SU-DHL-6 (cell line): ENCODE data around the gene TULP4.
"Not testable (repeated sequence)": the region's sequence is repeated elsewhere in the genome, so short reads cannot be mapped to it uniquely, and the experiment has no call there.

Experiments
- H2AFZ ChIP-seq: fragments of 200-600 bp; sonication (generic); 2 replicates; pipeline ENCODE4 v1.6.1; 2014; ENCODE audit warnings: low read depth, mild to moderate bottlenecking, moderate library complexity, mixed read lengths, antibody characterized with exemption, low read length; ENCODE audit not compliant: severe bottlenecking
- H3F3A ChIP-seq: fragments of 200-600 bp; shearing (Covaris generic); 2 replicates; pipeline ENCODE4 v1.6.0; 2016; ENCODE audit warnings: antibody characterized with exemption, mild to moderate bottlenecking; ENCODE audit not compliant: insufficient read depth
- H3K27ac ChIP-seq: fragments of 200-600 bp; sonication (generic); 2 replicates; pipeline ENCODE4 v1.5.1; 2016; ENCODE audit warnings: low read depth, mild to moderate bottlenecking, low read length, moderate library complexity, mixed read lengths
- H3K27me3 ChIP-seq: fragments of 200-600 bp; sonication (generic), shearing (Covaris generic); 2 replicates; pipeline ENCODE4 v1.6.0; 2014; ENCODE audit warnings: mild to moderate bottlenecking, low read length
- H3K36me3 ChIP-seq: fragments of 200-600 bp; sonication (generic); 2 replicates; pipeline ENCODE4 v1.6.1; 2014; ENCODE audit warnings: mild to moderate bottlenecking, low read length, mixed read lengths
- H3K4me2 ChIP-seq: fragments of 300-600, 200-600 bp; shearing (Covaris generic), sonication (generic); 2 replicates; pipeline ENCODE4 v1.6.0; 2014; ENCODE audit warnings: low read length, low read depth, mild to moderate bottlenecking; ENCODE audit not compliant: poor library complexity, severe bottlenecking
- H3K4me3 ChIP-seq: fragments of 200-600 bp; sonication (generic); 2 replicates; pipeline ENCODE4 v1.5.1; 2014; ENCODE audit warnings: antibody characterized with exemption, low read length, mild to moderate bottlenecking, mixed read lengths; ENCODE audit not compliant: insufficient read depth, poor library complexity, severe bottlenecking
- H3K79me2 ChIP-seq: fragments of 200-600 bp; sonication (generic); 2 replicates; pipeline ENCODE4 v1.6.1; 2014; ENCODE audit warnings: mild to moderate bottlenecking, low read length, moderate library complexity; ENCODE audit not compliant: insufficient read depth
- H3K9ac ChIP-seq: fragments of 200-600 bp; sonication (generic); 2 replicates; pipeline ENCODE4 v1.7.0; 2014; ENCODE audit warnings: mild to moderate bottlenecking, low read length
- H3K9me2 ChIP-seq: fragments of 200-600 bp; sonication (generic); replicated peaks from 2 replicates; pipeline ENCODE4 v1.6.1; 2014; ENCODE audit warnings: low read length; ENCODE audit not compliant: insufficient read depth
- H3K9me3 ChIP-seq: fragments of 200-600 bp; sonication (generic); 2 replicates; pipeline ENCODE4 v1.6.1; 2014; ENCODE audit warnings: low read length, mixed read lengths; ENCODE audit not compliant: insufficient read depth
- H4K20me1 ChIP-seq: fragments of 200-600 bp; sonication (generic); 2 replicates; pipeline ENCODE4 v1.6.1; 2014; ENCODE audit warnings: low read depth, mild to moderate bottlenecking, antibody characterized with exemption, low read length, moderate library complexity, mixed read lengths
- EZH2phosphoT487 ChIP-seq: fragments of 200-600 bp; sonication (generic), shearing (Covaris generic); conservative IDR thresholded peaks from 2 replicates; pipeline ENCODE4 v1.6.1; 2018; ENCODE audit warnings: mild to moderate bottlenecking, antibody characterized with exemption, low read length, moderate library complexity, mixed read lengths
- TF ChIP-seq, protein P1 (sequence below): fragments of 200-600 bp; sonication (generic); IDR thresholded peaks from one replicate; pipeline ENCODE4 v1.5.1; 2017; ENCODE audit warnings: antibody characterized with exemption, mild to moderate bottlenecking, low read length, moderate library complexity; ENCODE audit not compliant: insufficient read depth, poor library complexity, severe bottlenecking

TULP4 gene

DNA sequence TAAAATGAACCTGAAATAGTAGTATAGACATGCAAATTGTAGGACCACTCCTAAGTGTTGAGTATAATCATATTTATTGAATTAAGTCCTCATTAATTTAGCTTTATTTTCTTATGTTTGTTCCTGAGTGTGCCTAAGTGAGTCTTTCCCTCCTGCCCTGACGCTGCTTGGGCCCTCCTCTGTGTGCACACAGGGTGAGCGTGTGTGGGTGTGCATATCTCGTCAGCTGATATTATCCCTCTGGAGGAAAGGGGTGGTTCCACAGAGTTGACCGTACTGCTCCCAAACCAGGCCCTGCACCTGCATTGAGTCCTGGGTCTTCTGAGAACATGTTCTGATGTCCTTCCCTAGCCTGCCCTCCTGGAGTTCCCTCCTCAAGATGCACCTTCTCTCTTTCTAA lies 28.0 kb downstream of the TULP4 start:
- Histone ChIP-seq H3K9me3 (no peaks in the 10 kb centered on the region), H2AFZ (no peak overlapping the region), H3F3A (no peaks in the 10 kb centered on the region), H3K9me2 (no peaks in the 10 kb centered on the region), H3K9ac (no peak overlapping the region), H3K27ac (no peak overlapping the region), H3K36me3 (no peaks in the 10 kb centered on the region), H3K79me2 (peaks cover 61% of the 10 kb centered on the region), H3K27me3 (no peaks in the 10 kb centered on the region), H3K4me3 (no peak overlapping the region), H4K20me1 (no peaks in the 10 kb centered on the region), H3K4me2 (no peak overlapping the region)
- TF ChIP-seq, protein P1, sequence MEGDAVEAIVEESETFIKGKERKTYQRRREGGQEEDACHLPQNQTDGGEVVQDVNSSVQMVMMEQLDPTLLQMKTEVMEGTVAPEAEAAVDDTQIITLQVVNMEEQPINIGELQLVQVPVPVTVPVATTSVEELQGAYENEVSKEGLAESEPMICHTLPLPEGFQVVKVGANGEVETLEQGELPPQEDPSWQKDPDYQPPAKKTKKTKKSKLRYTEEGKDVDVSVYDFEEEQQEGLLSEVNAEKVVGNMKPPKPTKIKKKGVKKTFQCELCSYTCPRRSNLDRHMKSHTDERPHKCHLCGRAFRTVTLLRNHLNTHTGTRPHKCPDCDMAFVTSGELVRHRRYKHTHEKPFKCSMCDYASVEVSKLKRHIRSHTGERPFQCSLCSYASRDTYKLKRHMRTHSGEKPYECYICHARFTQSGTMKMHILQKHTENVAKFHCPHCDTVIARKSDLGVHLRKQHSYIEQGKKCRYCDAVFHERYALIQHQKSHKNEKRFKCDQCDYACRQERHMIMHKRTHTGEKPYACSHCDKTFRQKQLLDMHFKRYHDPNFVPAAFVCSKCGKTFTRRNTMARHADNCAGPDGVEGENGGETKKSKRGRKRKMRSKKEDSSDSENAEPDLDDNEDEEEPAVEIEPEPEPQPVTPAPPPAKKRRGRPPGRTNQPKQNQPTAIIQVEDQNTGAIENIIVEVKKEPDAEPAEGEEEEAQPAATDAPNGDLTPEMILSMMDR: no peak
- no peak for TF ChIP-seq EZH2phosphoT487

DNA sequence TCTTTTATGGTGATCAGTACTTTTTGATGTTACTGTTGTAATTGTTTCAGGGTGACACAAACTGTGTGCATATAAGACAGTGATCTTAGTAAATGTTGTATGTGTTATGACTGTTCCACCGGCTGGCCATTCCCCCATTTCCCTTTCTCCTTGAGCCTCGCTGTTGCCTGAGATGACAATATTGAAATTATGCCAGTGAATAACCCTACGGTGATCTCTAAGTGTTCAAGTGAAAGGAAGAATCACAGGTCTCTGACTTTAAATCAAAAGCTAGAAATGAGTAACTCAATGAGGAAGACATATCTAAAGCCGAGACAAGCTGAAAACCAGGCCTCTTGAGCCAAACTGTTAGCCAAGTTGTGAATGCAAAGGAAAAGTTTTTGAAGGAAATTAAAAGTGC lies 32.3 kb downstream of the TULP4 start:
- H3K27me3 ChIP-seq: no peaks in the 10 kb centered on the region
- H3F3A ChIP-seq: no peaks in the 10 kb centered on the region
- H3K27ac ChIP-seq: no peak overlapping the region
- no peaks in the 10 kb centered on the region for H4K20me1 ChIP-seq
- H3K4me2 ChIP-seq: no peak overlapping the region
- H3K9me2 ChIP-seq: no peaks in the 10 kb centered on the region
- no peak overlapping the region for H3K4me3 ChIP-seq
- no peak overlapping the region for H2AFZ ChIP-seq
- 0 out of 2 replicates have a peak, but pooled peaks cover 3% of the 10 kb centered on the region for H3K9me3 ChIP-seq
- H3K36me3 ChIP-seq: peaks cover 4% of the 10 kb centered on the region; the same call in 1 of the 2 replicates
- no peak for TF ChIP-seq EZH2phosphoT487
- TF ChIP-seq, protein P1: no peak
- peaks cover 57% of the 10 kb centered on the region for H3K79me2 ChIP-seq
- H3K9ac ChIP-seq: no peak overlapping the region

DNA sequence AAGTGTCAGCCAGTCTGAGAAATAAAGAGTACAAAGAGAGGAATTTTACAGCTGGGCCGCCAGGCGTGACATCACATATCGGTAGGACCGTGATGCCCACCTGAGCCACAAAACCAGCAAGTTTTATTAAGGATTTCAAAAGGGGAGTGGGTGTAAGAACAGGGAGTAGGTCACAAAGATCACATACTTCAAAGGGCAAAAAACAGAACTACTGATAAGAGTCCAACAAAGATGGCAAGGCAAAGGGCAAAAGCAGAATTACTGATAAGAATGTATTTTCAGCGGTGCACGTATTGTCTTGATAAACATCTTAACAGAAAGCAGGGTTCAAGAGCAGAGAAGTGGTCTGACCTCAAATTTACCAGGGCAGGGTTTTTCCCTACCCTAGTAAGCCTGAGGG lies 33.2 kb downstream of the TULP4 start:
- not testable (repeated sequence) for H3K36me3 ChIP-seq, H3K27ac ChIP-seq, H3K4me3 ChIP-seq, H3K9me2 ChIP-seq, H3K9ac ChIP-seq, H2AFZ ChIP-seq, H3K9me3 ChIP-seq, H4K20me1 ChIP-seq, H3K4me2 ChIP-seq, H3K27me3 ChIP-seq, H3F3A ChIP-seq
- peaks cover 55% of the 10 kb centered on the region for H3K79me2 ChIP-seq

DNA sequence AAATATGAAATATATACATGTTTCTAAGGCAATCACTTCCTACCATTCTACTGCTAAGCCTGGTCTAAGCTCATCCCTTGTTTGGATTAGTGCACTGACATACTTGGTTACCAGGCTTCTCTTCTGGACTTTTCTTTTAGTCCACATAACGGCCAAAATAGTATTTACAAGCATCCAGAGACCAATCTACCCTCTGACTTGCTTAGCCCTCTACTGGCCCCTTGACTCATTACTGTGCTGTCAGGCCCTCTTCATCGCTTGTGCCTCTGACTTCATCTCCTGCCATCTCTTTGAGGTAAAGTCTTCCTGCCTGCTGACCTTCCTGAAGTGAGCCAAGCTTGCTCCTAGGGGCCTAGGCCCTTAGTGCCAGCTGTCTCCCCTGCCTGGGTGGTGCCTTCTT lies 35.1 kb downstream of the TULP4 start:
- Histone ChIP-seq H3K9ac (no peak overlapping the region), H3K4me3 (no peak overlapping the region), H3K36me3 (peaks cover 4% of the 10 kb centered on the region; the same call in 1 of the 2 replicates), H3K9me2 (no peaks in the 10 kb centered on the region), H3K27ac (no peak overlapping the region), H3K79me2 (peaks cover 42% of the 10 kb centered on the region), H3K9me3 (0 out of 2 replicates have a peak, but pooled peaks cover 3% of the 10 kb centered on the region), H3K4me2 (no peak overlapping the region), H2AFZ (no peak overlapping the region), H3F3A (no peaks in the 10 kb centered on the region), H4K20me1 (no peaks in the 10 kb centered on the region), H3K27me3 (no peaks in the 10 kb centered on the region)
- TF ChIP-seq, protein P1: no peak
- TF ChIP-seq EZH2phosphoT487: no peak

DNA sequence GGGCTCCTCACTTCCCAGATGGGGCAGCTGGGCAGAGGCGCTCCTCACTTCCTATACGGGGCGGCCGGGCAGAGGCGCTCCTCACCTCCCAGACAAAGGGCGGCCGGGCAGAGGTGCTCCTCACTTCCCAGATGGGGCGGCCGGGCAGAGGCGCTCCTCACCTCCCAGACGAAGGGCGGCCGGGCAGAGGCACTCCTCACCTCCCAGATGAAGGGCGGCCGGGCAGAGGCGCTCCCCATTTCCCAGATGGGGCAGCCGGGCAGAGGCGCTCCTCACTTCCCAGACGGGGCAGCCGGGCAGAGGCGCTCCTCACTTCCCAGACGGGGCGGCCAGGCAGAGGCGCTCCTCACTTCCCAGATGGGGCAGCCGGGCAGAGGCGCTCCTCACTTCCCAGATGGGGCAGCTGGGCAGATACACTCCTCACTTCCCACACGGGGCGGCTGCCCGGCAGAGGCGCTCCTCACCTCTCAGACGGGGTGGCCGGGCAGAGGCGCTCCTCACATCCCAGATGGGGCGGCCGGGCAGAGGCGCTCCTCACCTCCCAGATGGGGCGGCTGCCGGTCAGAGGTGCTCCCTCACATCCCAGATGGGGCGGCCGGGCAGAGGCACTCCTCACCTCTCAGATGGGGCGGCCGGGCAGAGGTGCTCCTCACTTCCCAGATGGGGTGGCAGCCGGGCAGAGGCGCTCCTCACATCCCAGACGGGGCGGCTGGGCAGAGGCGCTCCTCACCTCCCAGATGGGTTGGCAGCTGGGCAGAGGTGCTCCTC lies 36.7 kb downstream of the TULP4 start:
- H3K9ac ChIP-seq, H3K27me3 ChIP-seq, H4K20me1 ChIP-seq, H3K4me3 ChIP-seq, H3K36me3 ChIP-seq, H3K9me2 ChIP-seq, H2AFZ ChIP-seq, H3K4me2 ChIP-seq, H3F3A ChIP-seq, H3K27ac ChIP-seq, H3K9me3 ChIP-seq: not testable (repeated sequence)
- peaks cover 41% of the 10 kb centered on the region for H3K79me2 ChIP-seq
